GM19467 (cell line): Measurements from ENCODE around the gene KCNS1.
"Not testable (repeated sequence)": the region's sequence is repeated elsewhere in the genome, so short reads cannot be mapped to it uniquely, and the experiment has no call there.

Experiments
- ATAC-seq: cut with Tn5 transposase; IDR thresholded peaks from one replicate; pipeline ENCODE4 v1.9.1; 2021; ENCODE audit warnings: mild to moderate bottlenecking, moderate library complexity; ENCODE audit not compliant: unreplicated experiment

Gene KCNS1

DNA sequence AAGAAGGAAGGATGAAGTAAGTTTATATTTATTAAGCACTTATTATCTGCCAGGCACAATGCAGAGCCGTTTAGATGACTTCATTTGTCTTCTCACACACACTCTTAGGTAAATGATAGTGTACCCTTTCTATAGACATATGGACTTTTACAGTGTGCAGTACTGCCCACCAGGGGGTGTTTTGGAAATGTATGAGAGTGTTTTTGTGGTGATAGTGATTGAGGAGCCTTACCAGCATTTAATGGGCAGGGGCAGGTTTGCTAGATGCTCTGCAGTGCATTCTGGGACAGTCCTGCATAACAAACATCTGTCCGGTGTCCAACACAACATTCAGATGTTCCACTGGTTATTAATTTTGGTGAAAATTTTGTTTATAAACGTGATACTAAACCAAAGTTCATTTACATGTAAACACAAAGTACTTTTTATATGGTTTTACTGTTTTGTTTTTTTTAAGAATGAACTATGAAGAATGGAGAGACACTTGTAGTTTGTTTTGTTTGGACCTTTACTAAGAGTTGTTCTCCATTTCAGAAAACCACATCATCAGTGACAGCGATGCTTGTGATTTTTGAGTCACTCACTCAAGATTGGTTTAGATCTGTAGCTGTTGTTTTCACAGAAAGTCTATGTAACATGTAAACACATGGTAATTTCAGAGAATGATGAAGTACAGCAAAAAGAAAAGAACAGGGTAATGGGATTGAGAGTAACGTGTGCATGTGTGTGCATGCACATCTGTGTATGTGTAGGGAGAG, 19.9 kb downstream of the KCNS1 start:
- ATAC-seq = no peak

DNA sequence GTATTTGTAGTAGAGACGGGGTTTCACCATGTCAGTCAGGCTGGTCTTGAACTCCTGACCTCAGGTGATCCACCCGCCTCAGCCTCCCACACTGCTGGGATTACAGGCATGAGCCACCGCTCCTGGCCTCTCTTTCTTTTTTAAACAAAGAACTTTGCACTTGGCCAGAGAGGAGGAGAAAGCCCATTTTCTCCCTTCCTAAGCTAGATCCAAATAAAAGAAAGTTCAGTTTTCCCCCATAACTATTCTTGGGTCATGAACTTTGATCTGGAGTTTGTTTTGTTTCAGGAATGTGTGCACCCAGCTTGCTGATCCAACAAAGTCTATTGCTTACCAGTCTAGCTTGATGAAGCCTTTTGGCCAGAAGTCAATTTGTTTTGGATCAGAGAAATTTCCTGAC, 23.4 kb downstream of the KCNS1 start:
- ATAC-seq = no peak

DNA sequence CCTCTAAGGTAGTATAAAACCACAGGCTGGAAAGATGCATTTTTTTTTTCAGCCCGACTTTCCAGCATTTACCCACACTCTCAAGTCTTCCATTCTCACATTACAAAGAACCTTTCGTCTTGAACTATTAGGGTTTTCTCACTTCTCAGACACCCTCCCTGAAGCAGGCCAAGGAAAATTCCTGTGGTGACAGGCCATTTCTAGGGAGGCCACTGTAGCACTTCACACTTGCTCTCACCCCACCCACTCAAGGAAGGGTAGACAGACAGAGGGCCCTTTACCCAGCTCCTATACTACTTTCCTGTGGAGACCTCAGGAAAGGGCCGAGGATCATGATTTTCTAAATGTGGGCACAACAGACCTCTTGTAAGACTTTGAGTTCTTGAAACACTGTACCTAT, 27.7 kb downstream of the KCNS1 start:
- no peak for ATAC-seq

DNA sequence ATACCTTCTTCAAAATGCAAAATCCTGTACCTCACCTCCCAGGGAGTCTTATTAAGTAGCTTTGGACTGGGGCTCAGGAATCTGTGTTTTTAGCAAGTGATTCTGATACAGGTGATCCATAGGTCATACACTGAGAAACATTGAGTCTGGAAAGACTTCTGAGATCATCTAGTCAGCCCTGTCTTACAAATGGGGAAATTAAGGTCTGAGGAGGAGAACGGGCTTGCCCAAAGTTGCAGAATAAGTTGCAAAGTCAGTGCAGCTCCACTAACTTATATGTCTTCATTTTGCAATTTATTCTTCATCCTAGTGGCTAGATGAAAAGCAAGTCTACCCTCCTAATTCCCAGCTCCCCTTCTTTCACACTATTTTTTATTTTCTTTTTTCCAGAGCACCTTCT, 28.9 kb downstream of the KCNS1 start:
- ATAC-seq = no peak

DNA sequence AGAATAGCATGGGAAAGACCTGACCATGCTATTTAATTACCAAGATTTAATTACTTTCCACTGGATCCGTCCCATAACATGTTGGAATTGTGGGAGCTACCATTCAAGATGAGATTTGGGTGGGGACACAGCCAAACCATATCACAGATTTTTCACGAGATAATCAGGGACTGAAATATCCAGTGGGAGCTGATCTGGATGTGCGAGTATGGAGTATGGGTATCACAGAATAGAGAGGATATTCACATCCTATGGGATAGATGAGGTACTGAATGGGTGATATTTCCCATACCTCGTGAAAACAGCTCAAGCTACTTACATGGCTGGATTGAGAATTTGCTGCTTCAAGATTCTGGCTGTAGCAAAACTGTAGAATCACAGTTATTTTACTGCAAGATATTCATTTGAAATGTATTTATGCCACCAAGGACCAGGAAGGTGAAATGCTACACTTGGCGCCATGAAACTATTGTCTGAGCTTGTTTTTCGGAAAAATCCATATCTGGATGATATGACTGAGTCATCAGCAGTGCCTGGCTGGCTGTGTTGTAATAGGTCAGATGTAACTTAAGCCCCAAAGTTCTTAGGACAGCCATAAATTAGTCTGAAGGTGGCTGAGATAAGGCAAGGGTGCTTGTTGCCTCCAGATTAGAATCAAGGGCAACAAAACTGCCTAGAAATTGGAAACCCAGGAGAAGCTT, 29.8 kb downstream of the KCNS1 start:
- ATAC-seq = no peak

DNA sequence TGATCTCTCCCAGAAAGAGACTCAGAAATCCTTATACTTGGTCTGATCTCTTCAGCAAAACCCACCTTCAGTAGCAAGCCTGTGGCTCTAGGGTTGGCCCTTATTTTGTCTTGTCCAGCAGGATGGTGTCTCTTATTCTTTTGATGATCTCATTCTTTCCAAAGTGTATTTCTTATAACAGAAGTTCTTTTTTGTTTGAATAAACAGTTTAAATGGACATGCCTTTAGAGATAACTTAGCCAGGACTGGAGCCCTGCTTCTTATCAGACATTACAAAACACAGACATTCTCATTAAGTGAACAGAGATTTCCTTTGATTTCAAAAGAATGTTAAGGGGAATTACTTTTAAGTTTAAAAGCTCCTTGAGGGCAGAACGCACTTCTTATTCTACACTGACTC, 31.7 kb downstream of the KCNS1 start:
- ATAC-seq = no peak

DNA sequence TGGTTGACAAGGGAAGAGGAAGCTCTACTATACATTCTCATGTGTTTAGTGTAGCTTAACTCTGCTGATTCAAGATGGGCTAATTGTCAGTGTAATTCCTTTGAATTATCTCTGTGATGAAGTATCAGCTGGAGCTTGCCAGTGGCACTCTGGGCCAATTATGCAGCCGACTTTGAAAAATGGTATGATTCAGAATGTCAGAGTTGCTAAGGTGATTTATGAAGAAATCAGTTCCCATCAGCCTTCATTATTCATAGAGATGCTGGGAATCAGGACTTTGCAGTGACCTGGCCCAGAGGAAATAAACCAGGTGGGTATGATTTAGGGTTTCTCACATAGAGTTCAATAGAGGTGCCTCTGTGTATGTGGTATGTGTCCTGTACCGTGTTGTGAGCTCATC, 33.4 kb downstream of the KCNS1 start:
- ATAC-seq = no peak

DNA sequence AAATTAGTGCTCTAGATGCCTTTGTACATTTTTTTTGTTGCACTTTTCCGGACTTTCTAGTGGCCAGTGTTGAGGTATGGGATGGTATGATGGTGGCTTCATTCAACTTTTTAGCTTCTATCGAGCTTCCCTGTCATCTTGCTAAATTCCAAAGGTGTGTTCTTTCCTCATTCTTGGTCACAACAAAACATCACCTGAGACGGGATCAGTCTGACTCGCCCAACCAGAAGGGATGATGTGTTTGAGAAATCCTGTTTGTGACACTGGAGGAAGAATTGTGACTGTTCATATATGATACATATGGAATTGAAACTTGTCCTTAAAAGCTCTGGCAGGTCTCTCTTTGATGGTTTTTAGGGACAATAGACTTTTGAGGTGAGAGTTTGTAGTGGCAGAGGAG, 33.8 kb downstream of the KCNS1 start:
- ATAC-seq = no peak

DNA sequence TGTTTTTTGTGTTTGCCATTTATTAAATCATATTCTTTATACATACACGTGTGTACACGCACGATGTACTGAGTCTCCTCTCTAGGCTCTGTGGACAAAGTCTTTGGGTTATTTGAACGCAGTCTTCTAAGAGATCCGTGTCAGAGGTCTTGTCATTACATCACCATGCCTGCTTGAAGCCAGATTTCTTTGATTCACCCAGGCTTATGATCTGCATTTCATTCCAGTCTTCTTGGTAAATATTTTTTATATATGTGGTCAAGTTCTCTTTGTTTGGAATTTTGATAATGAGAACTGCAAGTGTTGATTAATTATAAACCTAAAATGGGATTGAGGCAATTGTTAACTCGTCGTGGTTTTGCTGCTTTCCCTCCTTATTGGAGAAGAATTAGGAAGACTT, 34.6 kb downstream of the KCNS1 start:
- no peak for ATAC-seq

DNA sequence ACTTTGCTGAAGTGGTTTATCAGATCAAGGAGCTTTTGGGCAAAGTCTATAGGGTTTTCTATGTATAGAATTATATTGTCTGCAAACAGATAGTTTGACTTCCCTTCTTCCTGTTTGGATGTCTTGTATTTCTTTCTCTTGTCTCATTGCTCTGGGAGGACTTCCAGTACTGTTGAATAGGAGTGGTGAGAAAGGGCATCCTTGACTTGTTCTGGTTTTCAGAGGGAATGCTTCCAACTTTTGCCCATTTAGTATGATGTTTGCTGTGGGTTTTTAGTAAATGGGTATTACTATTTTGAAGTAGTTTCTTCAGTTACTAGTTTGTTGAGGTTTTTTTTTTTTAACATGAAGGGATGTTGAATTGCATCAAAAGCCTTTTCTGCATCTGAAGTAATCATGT, 36.1 kb downstream of the KCNS1 start:
- no peak for ATAC-seq

DNA sequence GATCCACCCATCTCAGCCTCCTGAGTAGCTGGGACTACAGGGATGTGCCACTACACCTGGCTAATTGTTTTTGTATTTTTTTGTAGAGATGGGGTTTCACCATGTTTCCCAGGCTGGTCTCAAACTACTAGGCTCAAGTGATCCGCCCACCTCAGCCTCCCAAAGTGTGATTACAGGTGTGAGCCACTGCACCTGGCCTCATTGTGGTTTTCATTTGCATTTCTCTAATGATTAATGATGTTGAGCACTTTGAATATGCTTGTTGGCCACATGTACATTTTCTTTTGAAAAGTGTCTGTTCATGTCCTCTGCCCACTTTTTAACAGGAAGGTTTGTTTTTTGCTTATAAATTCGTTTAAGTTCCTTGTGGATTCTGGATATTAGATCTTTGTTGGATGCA, 37.8 kb downstream of the KCNS1 start:
- ATAC-seq = not testable (repeated sequence)

DNA sequence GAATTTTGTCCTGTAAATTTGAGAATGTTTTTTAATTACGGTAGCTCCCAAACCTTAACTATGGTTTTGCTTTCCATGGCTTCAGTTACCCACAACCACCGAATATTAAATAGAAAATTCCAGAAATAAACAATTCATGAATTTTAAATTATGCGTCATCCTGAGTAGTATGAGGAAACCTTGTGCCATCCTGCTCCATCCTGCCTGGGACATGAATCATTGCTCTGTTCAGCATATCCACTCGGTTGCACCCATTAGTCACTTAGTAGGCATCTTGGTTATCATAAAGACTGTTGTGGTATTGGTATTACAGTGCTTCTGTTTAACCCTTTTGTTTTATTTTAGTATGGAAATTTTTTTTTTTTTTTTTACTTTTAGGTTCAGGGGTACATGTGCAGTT, 39.7 kb downstream of the KCNS1 start:
- no peak for ATAC-seq

DNA sequence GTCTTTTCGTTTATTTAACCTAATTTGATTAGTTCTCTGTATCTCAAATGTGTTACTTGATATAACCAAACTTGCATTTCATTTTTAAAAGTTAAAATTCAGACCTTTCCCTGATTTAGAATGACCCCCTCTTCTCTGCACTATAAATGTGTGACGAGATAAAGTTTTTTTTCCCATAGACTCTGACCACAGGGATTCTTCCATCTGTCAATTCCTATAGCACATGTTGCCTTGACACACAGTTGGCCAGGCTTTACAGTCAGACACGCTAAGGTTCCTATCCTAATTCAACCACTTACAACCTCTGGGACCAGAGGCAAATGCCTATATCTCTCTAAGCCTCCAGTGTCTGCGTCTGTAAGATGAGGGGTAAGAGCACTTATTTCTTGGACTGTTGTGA, 40.6 kb downstream of the KCNS1 start:
- no peak for ATAC-seq

DNA sequence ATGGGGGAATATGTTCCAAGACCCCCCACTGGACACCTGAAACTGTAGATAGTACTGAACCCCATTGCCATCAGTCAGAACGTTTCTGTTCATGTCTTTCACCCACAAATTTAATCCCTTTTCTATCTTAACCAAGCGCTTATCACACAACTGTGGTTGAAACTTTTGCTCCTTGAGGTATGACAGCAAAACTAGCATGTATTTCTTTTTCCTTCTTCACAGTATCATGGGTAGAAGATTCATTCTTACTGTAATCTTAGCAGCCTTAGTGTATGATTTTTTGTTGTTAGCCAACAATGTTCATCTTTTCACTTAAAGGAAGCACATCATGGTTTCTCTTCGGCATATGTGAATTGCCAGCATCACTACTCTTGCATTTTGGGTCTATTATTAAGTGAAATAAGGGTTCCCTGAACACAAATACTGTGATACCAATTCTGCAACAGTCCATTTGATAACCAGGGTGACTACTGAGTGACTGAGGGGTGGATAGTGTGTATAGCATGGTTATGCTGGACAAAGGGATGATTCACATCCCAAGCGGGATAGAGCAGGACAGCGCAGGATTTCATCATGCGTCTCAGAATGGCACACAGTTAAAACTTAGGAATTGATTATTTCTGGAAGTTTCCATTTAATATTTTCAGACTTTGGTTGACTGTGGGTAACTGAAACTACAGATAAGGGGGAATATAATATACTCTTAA, 41.8 kb downstream of the KCNS1 start:
- no peak for ATAC-seq

DNA sequence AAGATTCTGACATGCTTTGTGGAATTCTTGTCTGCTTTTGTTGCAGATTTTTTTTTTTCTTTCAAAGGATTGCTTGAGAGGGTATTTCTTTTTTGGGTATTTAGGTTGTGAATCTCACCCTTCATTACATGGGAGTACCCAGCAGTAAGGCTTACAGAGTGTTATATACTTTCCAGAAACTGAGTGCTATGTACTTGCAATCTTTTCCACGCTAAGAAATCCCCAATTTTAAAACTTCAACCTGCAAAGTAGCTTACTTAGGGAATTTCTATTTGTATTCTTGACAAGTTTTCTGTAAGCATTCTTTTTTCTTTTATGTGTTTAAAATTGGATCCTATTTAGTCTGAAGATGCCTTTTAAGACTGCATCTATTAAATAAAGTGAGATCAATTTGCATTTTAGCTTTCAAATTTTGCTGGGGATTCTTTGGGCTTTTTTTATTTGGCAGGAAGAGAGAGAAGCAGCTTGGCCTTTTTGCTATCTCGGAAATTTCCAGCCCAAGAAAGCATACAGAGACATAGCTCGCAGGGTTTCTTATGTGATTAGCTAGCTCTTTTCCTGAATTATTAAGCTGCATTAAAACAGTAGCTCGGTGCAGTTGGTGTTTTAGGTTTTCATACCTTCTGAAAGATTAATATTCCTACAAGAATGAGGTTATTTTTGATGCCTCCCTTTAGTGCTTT, 42.6 kb downstream of the KCNS1 start:
- no peak for ATAC-seq

DNA sequence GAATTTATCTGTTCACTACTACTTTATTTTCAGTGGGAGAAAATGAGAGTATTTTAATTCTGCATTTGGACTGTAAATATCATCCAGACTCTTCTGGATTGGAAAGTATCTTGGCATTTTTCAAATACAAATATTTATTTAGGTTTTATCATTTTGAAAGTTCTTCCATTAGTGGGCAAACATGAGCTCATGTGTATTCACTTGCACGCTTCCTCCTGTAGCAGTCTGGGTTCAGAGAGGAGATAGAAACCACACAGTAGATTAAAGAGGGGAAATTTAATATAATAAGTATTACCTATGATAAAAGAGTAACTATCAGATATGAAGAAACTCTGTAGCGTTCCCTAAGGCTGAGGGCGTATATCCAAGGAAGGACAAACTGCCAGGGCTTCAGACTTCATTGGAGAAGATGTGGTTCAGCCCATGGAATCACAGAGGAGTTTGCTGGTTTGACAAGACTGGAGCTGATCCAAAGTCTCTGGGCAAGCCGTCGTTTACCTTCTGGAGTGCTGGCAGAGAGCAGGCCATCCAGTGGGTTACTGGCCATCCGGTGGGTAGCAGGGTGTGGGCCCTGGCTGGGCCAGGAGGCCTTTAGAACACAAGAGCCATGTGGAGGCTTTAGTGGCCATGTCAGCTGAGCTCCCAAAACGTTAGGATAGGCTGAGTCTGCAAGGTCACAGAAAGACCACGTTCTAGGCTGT, 44.3 kb downstream of the KCNS1 start:
- ATAC-seq = no peak

DNA sequence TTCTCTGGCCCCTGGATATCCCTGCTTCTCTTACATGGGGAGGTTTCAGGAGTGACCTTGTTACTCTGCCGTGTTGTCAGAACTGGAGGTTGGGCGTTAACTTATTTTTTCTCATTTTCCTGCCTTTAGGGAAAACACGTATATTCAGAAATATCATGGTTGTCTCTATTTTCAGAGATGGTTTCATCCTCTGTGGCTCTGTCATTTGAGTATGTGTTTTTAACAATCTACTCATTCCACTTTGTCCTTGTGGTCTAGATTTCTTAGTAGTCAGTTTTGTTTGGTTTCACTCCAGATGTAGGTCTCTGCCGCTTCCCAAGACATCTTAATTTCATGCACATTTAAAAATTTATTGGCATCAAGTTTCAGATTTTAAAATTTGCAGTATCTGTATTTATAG, 45.9 kb downstream of the KCNS1 start:
- no peak for ATAC-seq

DNA sequence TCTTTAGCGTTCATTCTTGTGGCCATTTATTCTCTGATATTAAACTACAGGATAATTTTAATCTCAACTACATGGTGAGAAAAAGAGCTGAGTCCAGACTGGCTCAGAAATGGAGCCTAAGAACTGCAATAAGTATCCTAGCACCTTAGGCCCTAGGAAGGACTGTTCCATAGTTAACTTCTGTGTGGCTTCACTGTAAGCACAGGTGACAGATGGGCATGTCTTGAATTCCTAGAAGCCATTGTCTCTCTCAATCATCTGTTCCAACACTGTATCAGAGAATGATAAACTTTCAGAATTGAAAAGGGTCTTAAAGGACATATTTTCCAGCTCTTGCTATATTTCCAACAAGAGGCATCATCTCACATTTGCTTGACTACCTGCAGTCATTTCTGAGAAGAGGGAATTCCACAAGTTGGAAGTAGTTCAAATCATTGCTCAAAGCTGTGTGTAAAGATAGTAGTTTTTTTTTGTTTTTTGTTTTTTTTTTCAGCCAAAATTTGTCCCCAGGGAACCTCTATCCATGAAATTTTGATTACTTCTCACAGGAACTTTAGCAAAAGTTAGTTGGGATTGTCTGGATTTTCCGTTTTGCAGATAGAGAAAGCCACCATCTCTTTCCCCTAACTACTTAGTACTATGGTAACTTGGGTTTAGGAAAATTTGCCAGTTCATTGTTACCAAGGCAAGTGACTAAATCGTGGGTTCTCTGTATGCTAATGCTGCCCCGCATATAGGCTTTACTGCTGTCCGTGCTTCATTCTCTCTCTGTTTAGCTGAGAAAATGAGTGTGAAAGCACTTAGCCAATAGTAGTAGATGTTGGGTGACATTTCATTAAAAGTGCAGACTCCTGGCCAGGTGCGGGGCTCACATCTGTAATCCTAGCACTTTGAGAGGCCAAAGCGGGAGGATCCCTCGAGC, 47.2 kb downstream of the KCNS1 start:
- ATAC-seq = no peak

DNA sequence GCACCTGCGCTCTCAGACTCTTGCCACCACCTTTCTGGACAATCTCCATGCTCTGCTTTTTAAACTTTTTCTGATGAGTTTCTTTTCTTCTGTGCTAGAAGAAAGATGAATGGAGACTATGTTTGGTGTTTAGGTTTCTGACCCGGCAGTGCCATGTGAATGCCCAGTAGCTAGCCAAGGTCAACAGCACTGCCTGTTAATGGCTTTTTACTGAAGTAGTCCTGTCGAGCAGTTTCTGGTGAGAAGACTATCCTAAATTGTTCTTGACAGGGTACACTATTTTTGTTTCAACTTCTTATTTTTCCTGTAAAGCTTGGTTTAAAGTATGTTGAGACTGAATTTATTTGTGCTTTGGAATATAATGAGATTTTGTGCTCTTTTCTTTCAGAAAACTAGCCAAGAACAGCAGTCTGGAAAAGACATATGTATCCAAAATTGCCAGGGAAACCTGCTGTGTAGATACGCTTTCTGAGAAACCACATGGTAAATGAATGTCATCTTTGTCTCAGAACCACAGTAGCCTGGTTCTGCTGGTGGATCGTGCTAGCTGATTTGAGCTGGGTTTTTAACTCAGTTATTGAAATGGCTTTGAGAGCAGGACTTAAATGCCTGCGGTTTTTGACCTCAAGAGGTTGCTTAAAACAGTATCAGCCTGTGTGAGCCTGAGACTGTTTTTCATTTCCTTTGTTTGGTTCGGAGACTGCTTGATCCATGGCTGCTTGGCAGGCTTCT, 48.1 kb downstream of the KCNS1 start:
- ATAC-seq = no peak
